H1 (cell line): ENCODE data around the gene MRPS5. TPM values are rescaled to one million over a fixed set of nuclear protein-coding genes. Genes with fewer than 3 reads are reported as not detected.

Experiments
- BRCA1 ChIP-seq: IDR thresholded peaks from 2 replicates; pipeline ENCODE4 v1.6.1; 2012; ENCODE audit warnings: low read depth, low read length, improper control_type of control experiment
- CBX5 ChIP-seq: fragments of 300-800, 300-1000 bp; sonication (generic); IDR thresholded peaks from 2 replicates; pipeline ENCODE4 v1.7.1; 2016; ENCODE audit warnings: antibody characterized with exemption, low read length, low read depth
- CHD2 ChIP-seq: IDR thresholded peaks from 2 replicates; pipeline ENCODE4 v1.6.1; 2012; ENCODE audit warnings: low read length, improper control_type of control experiment
- EGR1 ChIP-seq: IDR thresholded peaks from 2 replicates; pipeline ENCODE4 v1.6.1; 2011; ENCODE audit warnings: low read depth, low read length, borderline replicate concordance
- KDM1A ChIP-seq: fragments of 200-600, 300-600 bp; sonication (generic); IDR thresholded peaks from 2 replicates; pipeline ENCODE4 v1.7.1; 2016; ENCODE audit warnings: mild to moderate bottlenecking, low read length, borderline replicate concordance
- MAX ChIP-seq: IDR thresholded peaks from 2 replicates; pipeline ENCODE4 v1.6.1; 2012; ENCODE audit warnings: inconsistent platforms
- RAD21 ChIP-seq, 2 experiments: IDR thresholded peaks in 1 of 2; conservative IDR thresholded peaks in 1 of 2; 2 replicates each; pipeline ENCODE4 v1.6.1; 2011; ENCODE audit warnings: low read depth in 2 of 2, low read length in 2 of 2, improper control_type of control experiment in 1 of 2, inconsistent platforms in 1 of 2, mild to moderate bottlenecking in 1 of 2, moderate library complexity in 1 of 2
- RBBP5 ChIP-seq: IDR thresholded peaks from 2 replicates; pipeline ENCODE4 v1.7.1; 2012; ENCODE audit warnings: low read depth, mild to moderate bottlenecking, inconsistent platforms, low read length, moderate library complexity, borderline replicate concordance
- RFX5 ChIP-seq: IDR thresholded peaks from 2 replicates; pipeline ENCODE4 v1.6.1; 2011; ENCODE audit warnings: low read depth, low read length, improper control_type of control experiment, borderline replicate concordance
- SP4 ChIP-seq: IDR thresholded peaks from 2 replicates; pipeline ENCODE4 v1.6.1; 2012; ENCODE audit warnings: low read length, inconsistent platforms
- polyA plus RNA-seq, 7 experiments: library from polyadenylated mRNA; depleted of rRNA in 3 of 7; stranded (reverse) in 5 of 7; unstranded in 2 of 7; fragments of >200 nt in 5 of 7; fragments of 200-250 nt in 2 of 7; gene quantifications; 1 replicate in 5 of 7; 2 replicates in 1 of 7; 4 replicates in 1 of 7; pipeline versions ENCODE4 v1.2.1 to v1.2.3, GENCODE V29; 2011 to 2013; ENCODE audit warnings: missing spikeins in 2 of 7, mixed read lengths in 2 of 7
- total RNA-seq: library from RNA; stranded (reverse); fragmentation: NEBNext Ultra II Directional; extraction: Animal tissue kit (Norgen Biotek cat#: 25700); gene quantifications from 2 replicates; pipeline ENCODE4 v1.2.1, GENCODE V29; 2021
- TF ChIP-seq, protein P1 (sequence below): fragments of 300-600 bp; sonication (generic); IDR thresholded peaks from 2 replicates; pipeline ENCODE4 v1.7.1; 2012; ENCODE audit warnings: low read length, moderate library complexity, mild to moderate bottlenecking, inconsistent platforms; ENCODE audit not compliant: insufficient replicate concordance

MRPS5 gene
- total and polyA plus RNA-seq, 2 of the 8 experiments (the other 6 are each of a cell fraction or from before 2014, with no cell fraction given), result 36.7 to 53.0 TPM

- TF ChIP-seq, protein P1, sequence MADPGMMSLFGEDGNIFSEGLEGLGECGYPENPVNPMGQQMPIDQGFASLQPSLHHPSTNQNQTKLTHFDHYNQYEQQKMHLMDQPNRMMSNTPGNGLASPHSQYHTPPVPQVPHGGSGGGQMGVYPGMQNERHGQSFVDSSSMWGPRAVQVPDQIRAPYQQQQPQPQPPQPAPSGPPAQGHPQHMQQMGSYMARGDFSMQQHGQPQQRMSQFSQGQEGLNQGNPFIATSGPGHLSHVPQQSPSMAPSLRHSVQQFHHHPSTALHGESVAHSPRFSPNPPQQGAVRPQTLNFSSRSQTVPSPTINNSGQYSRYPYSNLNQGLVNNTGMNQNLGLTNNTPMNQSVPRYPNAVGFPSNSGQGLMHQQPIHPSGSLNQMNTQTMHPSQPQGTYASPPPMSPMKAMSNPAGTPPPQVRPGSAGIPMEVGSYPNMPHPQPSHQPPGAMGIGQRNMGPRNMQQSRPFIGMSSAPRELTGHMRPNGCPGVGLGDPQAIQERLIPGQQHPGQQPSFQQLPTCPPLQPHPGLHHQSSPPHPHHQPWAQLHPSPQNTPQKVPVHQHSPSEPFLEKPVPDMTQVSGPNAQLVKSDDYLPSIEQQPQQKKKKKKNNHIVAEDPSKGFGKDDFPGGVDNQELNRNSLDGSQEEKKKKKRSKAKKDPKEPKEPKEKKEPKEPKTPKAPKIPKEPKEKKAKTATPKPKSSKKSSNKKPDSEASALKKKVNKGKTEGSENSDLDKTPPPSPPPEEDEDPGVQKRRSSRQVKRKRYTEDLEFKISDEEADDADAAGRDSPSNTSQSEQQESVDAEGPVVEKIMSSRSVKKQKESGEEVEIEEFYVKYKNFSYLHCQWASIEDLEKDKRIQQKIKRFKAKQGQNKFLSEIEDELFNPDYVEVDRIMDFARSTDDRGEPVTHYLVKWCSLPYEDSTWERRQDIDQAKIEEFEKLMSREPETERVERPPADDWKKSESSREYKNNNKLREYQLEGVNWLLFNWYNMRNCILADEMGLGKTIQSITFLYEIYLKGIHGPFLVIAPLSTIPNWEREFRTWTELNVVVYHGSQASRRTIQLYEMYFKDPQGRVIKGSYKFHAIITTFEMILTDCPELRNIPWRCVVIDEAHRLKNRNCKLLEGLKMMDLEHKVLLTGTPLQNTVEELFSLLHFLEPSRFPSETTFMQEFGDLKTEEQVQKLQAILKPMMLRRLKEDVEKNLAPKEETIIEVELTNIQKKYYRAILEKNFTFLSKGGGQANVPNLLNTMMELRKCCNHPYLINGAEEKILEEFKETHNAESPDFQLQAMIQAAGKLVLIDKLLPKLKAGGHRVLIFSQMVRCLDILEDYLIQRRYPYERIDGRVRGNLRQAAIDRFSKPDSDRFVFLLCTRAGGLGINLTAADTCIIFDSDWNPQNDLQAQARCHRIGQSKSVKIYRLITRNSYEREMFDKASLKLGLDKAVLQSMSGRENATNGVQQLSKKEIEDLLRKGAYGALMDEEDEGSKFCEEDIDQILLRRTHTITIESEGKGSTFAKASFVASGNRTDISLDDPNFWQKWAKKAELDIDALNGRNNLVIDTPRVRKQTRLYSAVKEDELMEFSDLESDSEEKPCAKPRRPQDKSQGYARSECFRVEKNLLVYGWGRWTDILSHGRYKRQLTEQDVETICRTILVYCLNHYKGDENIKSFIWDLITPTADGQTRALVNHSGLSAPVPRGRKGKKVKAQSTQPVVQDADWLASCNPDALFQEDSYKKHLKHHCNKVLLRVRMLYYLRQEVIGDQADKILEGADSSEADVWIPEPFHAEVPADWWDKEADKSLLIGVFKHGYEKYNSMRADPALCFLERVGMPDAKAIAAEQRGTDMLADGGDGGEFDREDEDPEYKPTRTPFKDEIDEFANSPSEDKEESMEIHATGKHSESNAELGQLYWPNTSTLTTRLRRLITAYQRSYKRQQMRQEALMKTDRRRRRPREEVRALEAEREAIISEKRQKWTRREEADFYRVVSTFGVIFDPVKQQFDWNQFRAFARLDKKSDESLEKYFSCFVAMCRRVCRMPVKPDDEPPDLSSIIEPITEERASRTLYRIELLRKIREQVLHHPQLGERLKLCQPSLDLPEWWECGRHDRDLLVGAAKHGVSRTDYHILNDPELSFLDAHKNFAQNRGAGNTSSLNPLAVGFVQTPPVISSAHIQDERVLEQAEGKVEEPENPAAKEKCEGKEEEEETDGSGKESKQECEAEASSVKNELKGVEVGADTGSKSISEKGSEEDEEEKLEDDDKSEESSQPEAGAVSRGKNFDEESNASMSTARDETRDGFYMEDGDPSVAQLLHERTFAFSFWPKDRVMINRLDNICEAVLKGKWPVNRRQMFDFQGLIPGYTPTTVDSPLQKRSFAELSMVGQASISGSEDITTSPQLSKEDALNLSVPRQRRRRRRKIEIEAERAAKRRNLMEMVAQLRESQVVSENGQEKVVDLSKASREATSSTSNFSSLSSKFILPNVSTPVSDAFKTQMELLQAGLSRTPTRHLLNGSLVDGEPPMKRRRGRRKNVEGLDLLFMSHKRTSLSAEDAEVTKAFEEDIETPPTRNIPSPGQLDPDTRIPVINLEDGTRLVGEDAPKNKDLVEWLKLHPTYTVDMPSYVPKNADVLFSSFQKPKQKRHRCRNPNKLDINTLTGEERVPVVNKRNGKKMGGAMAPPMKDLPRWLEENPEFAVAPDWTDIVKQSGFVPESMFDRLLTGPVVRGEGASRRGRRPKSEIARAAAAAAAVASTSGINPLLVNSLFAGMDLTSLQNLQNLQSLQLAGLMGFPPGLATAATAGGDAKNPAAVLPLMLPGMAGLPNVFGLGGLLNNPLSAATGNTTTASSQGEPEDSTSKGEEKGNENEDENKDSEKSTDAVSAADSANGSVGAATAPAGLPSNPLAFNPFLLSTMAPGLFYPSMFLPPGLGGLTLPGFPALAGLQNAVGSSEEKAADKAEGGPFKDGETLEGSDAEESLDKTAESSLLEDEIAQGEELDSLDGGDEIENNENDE, result no peak
- no peak for TF ChIP-seq CBX5
- TF ChIP-seq RFX5, result no peak
- TF ChIP-seq RAD21 (IDR thresholded peaks at IDR 0.05 in 1 of 2, conservative IDR thresholded peaks at IDR 0.05 in 1 of 2; ENCODE audit: low read depth in 2 of 2, low read length in 2 of 2), result no peak
- TF ChIP-seq EGR1, result no peak
- TF ChIP-seq MAX, result no peak
- no peak for TF ChIP-seq KDM1A
- TF ChIP-seq BRCA1, result no peak
- no peak for TF ChIP-seq SP4
- TF ChIP-seq CHD2, result no peak
- TF ChIP-seq RBBP5, result no peak
Observed at GRCh38 chr2:95052804-95053479, 68.7 kb downstream of the MRPS5 start (continued).
